ENCODE measurements around the gene IFNAR1.

The IFNAR1 gene

DNA sequence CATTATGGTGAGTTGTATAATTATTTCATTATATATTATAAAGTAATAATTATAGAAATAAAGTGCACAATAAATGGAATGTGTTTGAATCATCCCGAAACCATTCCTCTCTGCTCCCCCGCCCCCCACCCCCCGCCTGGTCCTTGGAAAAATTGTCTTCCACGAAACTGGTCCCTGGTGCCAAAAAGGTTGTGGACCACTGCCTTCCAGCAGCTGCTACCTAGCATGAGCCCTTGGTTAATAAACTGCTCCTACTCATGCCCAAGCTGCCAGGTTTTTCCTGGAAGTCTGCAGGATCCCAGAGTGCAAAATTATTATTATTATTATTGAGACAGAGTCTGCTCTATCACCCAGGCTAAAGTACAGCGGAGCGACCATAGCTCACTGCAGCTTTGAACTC lies 71.7 kb downstream of the IFNAR1 start:
- no peak for FAIRE-seq
- no peak for DNase-seq (ENCODE audit: insufficient read length, low spot score)

DNA sequence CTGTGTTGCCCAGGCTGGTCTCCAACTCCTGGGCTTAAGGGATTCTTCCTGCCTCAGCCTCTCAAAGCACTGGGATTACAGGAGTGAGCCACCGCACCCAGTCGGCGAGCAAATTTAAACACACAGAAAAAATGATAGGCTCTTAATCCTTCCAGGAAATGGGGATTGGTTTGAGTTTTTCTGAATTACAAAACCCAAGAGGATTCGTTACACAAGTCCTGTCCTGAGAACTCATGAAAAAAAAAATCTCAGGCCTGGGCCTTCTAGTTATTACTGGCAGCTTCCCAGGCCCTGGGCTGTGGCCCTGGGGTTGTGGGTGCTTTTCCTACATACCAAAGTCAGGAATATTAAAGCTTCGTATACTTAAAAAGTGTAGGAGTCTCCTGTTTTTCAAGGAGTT lies 72.2 kb downstream of the IFNAR1 start:
- no peak for DNase-seq (ENCODE audit: insufficient read length, low spot score)
- no peak for FAIRE-seq

DNA sequence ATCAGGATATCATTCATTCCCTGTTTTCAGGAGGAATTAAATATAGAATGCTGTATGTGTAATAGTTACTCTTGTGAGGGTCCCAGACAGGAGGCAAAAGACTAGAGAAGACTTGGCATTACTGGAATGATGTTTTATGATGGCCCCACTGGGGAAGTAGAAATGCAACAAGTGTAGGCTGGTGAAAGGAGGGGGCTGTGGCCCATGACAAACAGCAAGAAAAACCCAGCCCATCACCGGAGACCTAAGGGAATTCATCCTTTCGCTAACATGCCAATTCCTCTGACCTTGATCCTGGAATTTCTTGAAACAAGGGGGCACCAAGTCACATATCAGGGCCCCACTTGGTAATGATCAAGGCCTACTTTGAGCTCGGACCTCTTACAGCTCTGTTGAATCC lies 72.9 kb downstream of the IFNAR1 start:
- no peak for DNase-seq (ENCODE audit: insufficient read length, low spot score)
- no peak for FAIRE-seq

DNA sequence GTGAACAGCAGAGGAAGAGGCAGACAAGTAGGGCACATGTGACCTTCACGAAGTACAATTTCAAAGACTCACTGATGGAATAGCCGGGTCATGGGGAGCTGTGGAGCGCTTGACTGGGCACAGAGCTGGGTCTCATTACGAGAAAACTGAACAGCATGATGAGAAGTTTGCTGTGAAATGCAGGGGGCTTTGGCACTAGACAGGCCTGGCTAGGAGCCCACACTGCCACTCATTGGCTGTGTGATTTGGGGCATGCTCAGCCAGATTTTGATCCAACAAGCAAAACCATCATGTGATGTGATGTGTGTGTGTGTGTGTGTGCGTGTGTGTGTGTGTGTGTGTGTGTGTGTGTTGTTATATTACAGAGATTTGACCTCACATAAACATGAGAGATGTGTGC lies 73.6 kb downstream of the IFNAR1 start:
- DNase-seq (ENCODE audit: insufficient read length, low spot score), result no peak
- peak; percentile 64 for FAIRE-seq

DNA sequence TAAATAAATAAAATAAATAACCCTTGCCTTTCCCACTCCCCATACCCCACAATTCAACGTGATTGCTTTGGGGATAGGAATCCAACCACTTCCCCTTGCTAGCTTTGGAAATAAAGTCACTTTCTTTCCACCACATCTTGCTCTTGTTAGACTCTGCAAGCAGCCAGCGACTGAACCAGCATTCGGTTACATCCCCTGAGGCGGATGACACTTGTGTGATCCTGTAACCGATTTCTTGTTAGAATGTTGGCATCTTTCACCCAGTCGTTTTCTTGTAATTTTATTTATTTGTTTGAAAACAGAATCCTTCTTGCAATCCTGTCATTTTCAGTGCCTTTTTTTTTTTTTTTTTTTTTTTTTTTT lies 76.8 kb downstream of the IFNAR1 start:
- FAIRE-seq (no peak), DNase-seq (ENCODE audit: insufficient read length, low spot score) (no peak)

DNA sequence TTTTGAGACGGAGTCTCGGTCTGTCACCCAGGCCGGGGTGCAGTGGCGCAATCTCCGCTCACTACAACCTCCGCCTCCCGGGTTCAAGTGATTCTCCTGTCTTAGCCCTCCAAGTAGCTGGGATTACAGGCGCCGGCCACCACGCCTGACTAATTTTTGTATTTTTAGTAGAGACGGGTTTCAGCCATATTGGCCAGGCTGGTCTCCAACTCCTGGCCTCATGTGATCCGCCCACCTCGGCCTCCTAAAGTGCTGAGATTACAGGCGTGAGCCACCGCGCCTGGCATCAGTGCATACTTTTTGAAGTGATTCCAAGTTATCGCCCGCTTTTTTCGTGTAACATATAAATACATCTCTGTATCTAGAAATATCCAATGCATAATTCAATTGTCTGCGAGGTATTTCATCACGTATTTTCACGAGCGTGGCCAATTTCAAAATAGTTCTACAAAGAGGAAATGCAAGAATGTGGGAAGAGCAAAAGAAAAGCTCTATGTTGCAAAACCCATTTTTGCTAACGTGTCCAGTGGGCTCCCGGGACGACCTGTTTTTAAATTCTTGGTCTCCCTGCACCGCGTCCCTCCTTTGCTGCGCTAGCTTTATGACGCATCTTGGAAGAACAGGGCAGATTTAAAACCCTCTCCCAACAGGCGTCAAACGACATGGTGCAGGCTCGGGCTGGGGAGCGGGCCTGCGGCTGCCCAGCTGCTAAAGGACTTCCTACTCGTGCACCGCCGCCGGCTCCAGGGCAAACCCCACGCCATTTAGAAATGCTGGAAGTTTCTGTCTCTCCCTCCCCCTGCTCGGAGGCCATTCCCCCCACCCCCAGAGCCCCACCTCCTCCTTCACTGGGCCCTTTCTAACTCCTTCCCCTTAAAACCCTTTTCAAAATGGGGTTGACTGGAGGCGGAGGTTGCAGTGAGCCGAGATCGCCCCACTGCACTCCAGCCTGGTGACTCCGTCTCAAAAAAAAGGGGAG lies 77.5 kb downstream of the IFNAR1 start:
- FAIRE-seq (no peak), DNase-seq (ENCODE audit: insufficient read length, low spot score) (no peak)

DNA sequence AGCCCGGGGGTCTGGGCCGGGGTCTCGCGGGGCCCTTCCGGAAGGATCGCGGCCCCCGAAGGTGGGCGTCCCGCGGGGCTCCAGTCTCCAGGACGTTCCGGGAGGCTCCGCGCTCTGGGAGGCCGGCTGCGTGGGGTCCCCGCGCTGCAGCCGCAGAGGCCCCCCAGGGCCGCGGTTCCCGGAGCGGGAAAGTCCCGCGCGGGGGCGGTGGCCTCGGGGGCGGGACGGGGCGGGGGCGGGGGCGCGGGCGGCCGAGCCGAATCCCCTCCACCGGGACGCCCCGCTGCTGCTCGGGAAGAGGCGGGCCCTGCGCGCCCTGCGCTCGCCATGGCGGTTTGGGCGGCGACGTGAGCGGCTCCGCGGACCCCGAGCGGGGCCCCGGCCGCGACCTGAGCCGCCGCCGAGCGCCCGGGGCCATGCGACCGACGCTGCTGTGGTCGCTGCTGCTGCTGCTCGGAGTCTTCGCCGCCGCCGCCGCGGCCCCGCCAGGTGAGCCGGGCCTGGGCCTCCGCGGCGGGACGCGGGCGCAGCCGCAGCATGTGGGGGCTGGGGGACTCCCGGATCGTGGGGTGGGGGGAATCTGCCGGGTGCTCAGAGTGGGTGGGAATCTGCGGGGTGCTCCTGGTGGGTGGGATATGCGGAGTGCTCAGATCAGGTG lies 78.5 kb downstream of the IFNAR1 start, which contains the start of gene IFNGR2:
Gene IFNGR2 (plus strand): TSS at position 286 of the 658 bp plus-strand sequence. CDS start 131 bp downstream, at position 417.
- no peak for FAIRE-seq
- no peak for DNase-seq (ENCODE audit: insufficient read length, low spot score)

DNA sequence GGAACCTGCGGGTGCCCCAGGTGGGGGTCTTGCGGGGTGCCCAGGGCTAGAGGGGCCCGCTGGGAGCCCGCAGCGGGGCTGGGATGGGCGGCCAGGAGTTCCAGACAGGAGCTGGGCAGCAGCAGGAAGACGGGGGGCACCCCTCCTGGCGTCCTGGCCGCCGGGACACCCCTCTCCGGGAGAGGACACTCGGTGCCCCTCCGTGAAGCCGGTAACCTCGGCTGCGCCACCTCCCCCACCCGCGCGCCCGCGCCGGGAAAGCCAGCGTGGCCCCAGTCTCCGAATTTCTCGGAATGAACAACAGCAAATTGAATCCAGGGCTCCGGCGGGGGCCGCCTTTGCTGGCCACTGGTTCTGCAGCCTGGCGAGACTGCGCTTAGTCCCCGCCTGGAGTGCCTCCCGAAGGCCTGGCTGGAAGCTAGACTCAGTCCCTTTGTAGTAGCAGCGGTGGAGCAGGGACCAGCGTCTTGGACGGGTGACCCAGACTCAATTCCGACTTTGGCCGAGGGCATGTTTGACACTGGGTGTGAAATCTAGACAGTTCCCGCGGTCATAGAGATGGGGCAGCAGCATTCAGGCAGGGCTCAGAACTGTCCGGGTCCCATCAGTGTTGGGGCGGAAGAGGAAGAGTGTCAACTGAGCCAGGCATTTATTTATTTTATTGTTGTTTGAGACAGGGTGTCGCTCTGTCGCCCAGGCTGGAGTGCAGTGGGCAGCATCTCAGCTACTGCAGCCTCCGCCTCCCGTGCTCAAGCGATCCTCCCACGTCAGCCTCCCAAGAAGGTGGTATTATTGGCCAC lies 79.2 kb downstream of the IFNAR1 start:
- DNase-seq (ENCODE audit: insufficient read length, low spot score) (no peak), FAIRE-seq (no peak)

DNA sequence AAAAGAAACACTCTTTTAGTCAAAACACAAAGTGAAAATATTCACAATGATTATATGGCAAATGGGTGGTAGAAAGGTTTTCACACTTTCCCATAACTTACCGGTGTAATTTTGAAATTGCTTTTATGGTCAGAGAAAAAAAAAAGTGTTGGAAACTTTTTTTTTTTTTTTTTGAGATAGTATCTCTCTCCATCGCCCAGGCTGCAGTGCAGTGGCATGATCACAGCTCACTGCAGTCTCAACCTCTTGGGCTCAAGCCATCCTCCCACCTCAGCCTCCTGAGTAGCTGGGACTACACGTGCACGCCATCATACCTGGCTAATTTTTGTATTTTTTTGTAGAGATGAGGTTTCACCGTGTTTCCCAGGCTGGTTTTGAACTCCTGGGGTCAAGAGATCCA lies 81.7 kb downstream of the IFNAR1 start:
- DNase-seq (ENCODE audit: insufficient read length, low spot score) (no peak), FAIRE-seq (no peak)

Data from HTR-8/SVneo (cell line).